PC-9 (cell line): ENCODE data around the gene KBTBD8. TPM values are rescaled to one million over a fixed set of nuclear protein-coding genes. Genes with fewer than 3 reads are reported as not detected.

Experiments used
- BruUV-seq: library from RNA; stranded (reverse); fragments of 400-500 nt; replicated peaks from 2 replicates; lab custom pipeline; 2021; lab: Mats Ljungman, UMichigan
- CTCF ChIA-PET: fragments of 300-600 bp; sonication (Branson Sonifier 250); formaldehyde crosslinking; loops from one replicate; lab custom pipeline; 2022; ENCODE audit warnings: antibody characterized with exemption; lab: Charles Lee
- POLR2A ChIA-PET: fragments of 300-600 bp; sonication (Branson Sonifier 250); formaldehyde crosslinking; loops from one replicate; lab custom pipeline; 2022; ENCODE audit warnings: antibody characterized with exemption; ENCODE audit not compliant: unreplicated experiment; lab: Charles Lee
- DNase-seq, 2 experiments: peaks; one replicate each; pipeline versions ENCODE4 v3.0.0 to v3.0.0-alpha.2; 2015 to 2022; ENCODE audit warnings: mixed read lengths in 1 of 2
- H2AFZ ChIP-seq: fragments of 200-600 bp; sonication (generic); 2 replicates; pipeline ENCODE4 v1.8.1; 2017; ENCODE audit warnings: antibody characterized with exemption
- H3F3A ChIP-seq: fragments of 200-600 bp; sonication (generic); 2 replicates; pipeline ENCODE4 v1.8.1; 2017; ENCODE audit warnings: antibody characterized with exemption, mild to moderate bottlenecking, low read depth; ENCODE audit not compliant: insufficient read depth
- H3K27ac ChIP-seq: fragments of 200-600 bp; sonication (generic); 2 replicates; pipeline ENCODE4 v1.6.1; 2016; ENCODE audit warnings: mixed run types
- H3K27me3 ChIP-seq: fragments of 200-600 bp; sonication (generic); 2 replicates; pipeline ENCODE4 v1.6.1; 2016; ENCODE audit warnings: low read depth, mixed run types; ENCODE audit not compliant: insufficient read depth
- H3K36me3 ChIP-seq: fragments of 200-600 bp; sonication (generic); 2 replicates; pipeline ENCODE4 v1.6.1; 2016; ENCODE audit warnings: low read depth, mixed run types
- H3K4me1 ChIP-seq: fragments of 200-600 bp; sonication (generic); replicated peaks from 2 replicates; pipeline ENCODE4 v1.6.1; 2016; ENCODE audit warnings: mixed run types; ENCODE audit not compliant: insufficient read depth
- H3K4me2 ChIP-seq: fragments of 200-600 bp; sonication (generic); 2 replicates; pipeline ENCODE4 v1.6.1; 2017; ENCODE audit warnings: mixed run types
- H3K4me3 ChIP-seq: fragments of 200-600 bp; sonication (generic); 2 replicates; pipeline ENCODE4 v1.6.1; 2016; ENCODE audit warnings: mixed run types
- H3K79me2 ChIP-seq: fragments of 200-600 bp; sonication (generic); 2 replicates; pipeline ENCODE4 v1.6.1; 2017; ENCODE audit warnings: low read depth, mixed run types
- H3K9me2 ChIP-seq: fragments of 200-600 bp; sonication (generic); 2 replicates; pipeline ENCODE4 v1.8.1; 2017; ENCODE audit warnings: mild to moderate bottlenecking; ENCODE audit not compliant: insufficient read depth
- H3K9me3 ChIP-seq: fragments of 200-600 bp; sonication (generic); 2 replicates; pipeline ENCODE4 v1.8.1; 2016; ENCODE audit warnings: low read depth; ENCODE audit not compliant: insufficient read depth
- H4K20me1 ChIP-seq: fragments of 200-600 bp; sonication (generic); 2 replicates; pipeline ENCODE4 v1.8.1; 2017; ENCODE audit not compliant: insufficient read depth
- CTCF ChIP-seq: fragments of 200-600 bp; sonication (generic); conservative IDR thresholded peaks from 2 replicates; pipeline ENCODE4 v1.6.1; 2017; ENCODE audit warnings: mixed run types, antibody characterized with exemption, mild to moderate bottlenecking, moderate library complexity
- EZH2 ChIP-seq: fragments of 200-600 bp; sonication (generic); IDR thresholded peaks from 2 replicates; pipeline ENCODE4 v1.8.0; 2017; ENCODE audit warnings: antibody characterized with exemption, low read depth
- intact Hi-C: fragments of 100-400 bp; cut with micrococcal nuclease; formaldehyde crosslinking; loops from one replicate; pipeline ENCODE4 v1.10.0; 2022; ENCODE audit not compliant: unreplicated experiment
- total RNA-seq: library from RNA; stranded (reverse); gene quantifications from 2 replicates; pipeline ENCODE4 v1.2.3, GENCODE V29; 2021

KBTBD8 gene
- total RNA-seq, 1 experiment from 2014 or later: not detected

- Histone ChIP-seq H3K4me2 (no peak overlapping the region), H3K4me3 (no peak overlapping the region), H3K9me3 (no peaks in the 10 kb centered on the region), H3K9me2 (no peaks in the 10 kb centered on the region), H3K27ac (no peak overlapping the region), H3F3A (no peaks in the 10 kb centered on the region), H3K79me2 (no peaks in the 10 kb centered on the region), H3K4me1 (no peaks in the 10 kb centered on the region), H3K36me3 (no peaks in the 10 kb centered on the region), H4K20me1 (no peaks in the 10 kb centered on the region), H3K27me3 (peaks cover 38% of the 10 kb centered on the region), H2AFZ (no peak overlapping the region)
- no peak for TF ChIP-seq EZH2
- TF ChIP-seq CTCF: no peak
- no peak for DNase-seq
- intact Hi-C loops: no loop called here
- ChIA-PET CTCF (no interaction called here), POLR2A (no interaction called here)
- BruUV-seq: no TSS peak
Measured at GRCh38 chr3:66983101-66983500, 15.0 kb upstream of the KBTBD8 start.

GRCh38 chr3:66985336-66985920 is 12.7 kb upstream of the KBTBD8 start:
- H3F3A ChIP-seq: no peaks in the 10 kb centered on the region
- no peak overlapping the region for H2AFZ ChIP-seq
- CTCF ChIA-PET: no interaction called here

GRCh38 chr3:66986406-66986805 is 11.7 kb upstream of the KBTBD8 start:
- no peak for DNase-seq
- no peaks in the 10 kb centered on the region for H3K36me3 ChIP-seq
- H2AFZ ChIP-seq: no peak overlapping the region
- no peaks in the 10 kb centered on the region for H3K4me1 ChIP-seq
- 0 out of 2 replicates have a peak, but pooled peaks cover 5% of the 10 kb centered on the region for H3K9me3 ChIP-seq
- no peak overlapping the region for H3K4me3 ChIP-seq
- BruUV-seq: no TSS peak
- H3F3A ChIP-seq: no peaks in the 10 kb centered on the region
- CTCF ChIA-PET: no interaction called here
- no peaks in the 10 kb centered on the region for H3K79me2 ChIP-seq
- POLR2A ChIA-PET: no interaction called here
- H4K20me1 ChIP-seq: no peaks in the 10 kb centered on the region
- intact Hi-C loops: no loop called here
- no peak overlapping the region for H3K27ac ChIP-seq
- H3K27me3 ChIP-seq: peaks cover 35% of the 10 kb centered on the region
- no peaks in the 10 kb centered on the region for H3K9me2 ChIP-seq
- no peak overlapping the region for H3K4me2 ChIP-seq
- TF ChIP-seq EZH2 (no peak), CTCF (no peak)

More at GRCh38 chr3:66985336-66985920, 12.7 kb upstream of the KBTBD8 start:
- Histone ChIP-seq H3K9me3 (0 out of 2 replicates have a peak, but pooled peaks cover 5% of the 10 kb centered on the region), H3K36me3 (no peaks in the 10 kb centered on the region), H3K27me3 (peaks cover 38% of the 10 kb centered on the region), H3K79me2 (no peaks in the 10 kb centered on the region), H3K4me2 (no peak overlapping the region), H4K20me1 (no peaks in the 10 kb centered on the region), H3K27ac (no peak overlapping the region), H3K9me2 (no peaks in the 10 kb centered on the region), H3K4me3 (no peak overlapping the region), H3K4me1 (no peaks in the 10 kb centered on the region)
- DNase-seq: no peak
- intact Hi-C loops: no loop called here
- BruUV-seq: no TSS peak
- TF ChIP-seq CTCF: no peak
- no peak for TF ChIP-seq EZH2
- POLR2A ChIA-PET: no interaction called here
